NB4 (cell line): ENCODE measurements around the gene PLEKHO2.

Experiments used
- DNase-seq: peaks from one replicate; pipeline ENCODE4 v3.0.0; 2010; ENCODE audit warnings: low read depth
- H3K4me3 ChIP-seq: one replicate; pipeline ENCODE4 v1.5.1; 2011; ENCODE audit warnings: mild to moderate bottlenecking, low read depth, low read length, moderate library complexity
- CTCF ChIP-seq: IDR thresholded peaks from one replicate; pipeline ENCODE4 v1.5.1; 2012; ENCODE audit warnings: low read depth, low read length
- MAX ChIP-seq: IDR thresholded peaks from 2 replicates; pipeline ENCODE4 v1.6.1; 2011; ENCODE audit warnings: low read depth, low read length
- MYC ChIP-seq: IDR thresholded peaks from 2 replicates; pipeline ENCODE4 v1.6.1; 2011; ENCODE audit warnings: low read depth, low read length
- POLR2A ChIP-seq: IDR thresholded peaks from 2 replicates; pipeline ENCODE4 v1.6.1; 2011; ENCODE audit warnings: mild to moderate bottlenecking; ENCODE audit not compliant: insufficient read length; ENCODE audit errors: extremely low read depth

Gene PLEKHO2

DNA sequence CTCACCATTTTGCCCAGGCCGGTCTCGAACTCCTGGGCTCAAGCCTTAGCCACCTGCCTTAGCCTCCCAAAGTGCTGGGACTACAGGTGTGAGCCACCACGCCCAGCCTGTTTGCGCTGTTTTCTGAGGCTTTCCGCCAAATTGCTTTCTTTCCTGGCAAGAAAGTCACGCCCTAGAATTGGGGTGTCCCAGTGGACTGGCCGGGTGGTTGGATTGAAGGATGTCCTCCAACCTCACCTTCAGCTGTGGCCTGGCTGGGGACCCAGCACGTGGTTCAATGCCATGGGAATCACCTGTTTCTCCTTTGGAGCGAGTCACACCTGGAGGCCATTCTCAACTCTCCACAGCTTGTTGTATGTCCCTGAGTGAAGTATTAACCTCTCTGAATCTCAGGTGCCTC is 64.2 kb downstream of the PLEKHO2 start:
- no peak overlapping the region for H3K4me3 ChIP-seq
- DNase-seq: no peak
- TF ChIP-seq POLR2A (no peak), CTCF (no peak), MAX (no peak), MYC (no peak)

GRCh38 chr15:64906402-64906801 is 64.7 kb downstream of the PLEKHO2 start:
- H3K4me3 ChIP-seq: no peak overlapping the region
- peak; percentile 13 for DNase-seq
- TF ChIP-seq MYC (no peak), POLR2A (no peak), MAX (no peak), CTCF (no peak)

- no peak for DNase-seq
- TF ChIP-seq MAX (no peak), MYC (no peak), POLR2A (no peak), CTCF (no peak)
- no peak overlapping the region for H3K4me3 ChIP-seq
Observed at GRCh38 chr15:64907991-64908390, 66.3 kb downstream of the PLEKHO2 start.

GRCh38 chr15:64909546-64909945 is 67.8 kb downstream of the PLEKHO2 start:
- TF ChIP-seq MYC (no peak), CTCF (no peak), POLR2A (no peak), MAX (no peak)
- DNase-seq: no peak
- no peak overlapping the region for H3K4me3 ChIP-seq

DNA sequence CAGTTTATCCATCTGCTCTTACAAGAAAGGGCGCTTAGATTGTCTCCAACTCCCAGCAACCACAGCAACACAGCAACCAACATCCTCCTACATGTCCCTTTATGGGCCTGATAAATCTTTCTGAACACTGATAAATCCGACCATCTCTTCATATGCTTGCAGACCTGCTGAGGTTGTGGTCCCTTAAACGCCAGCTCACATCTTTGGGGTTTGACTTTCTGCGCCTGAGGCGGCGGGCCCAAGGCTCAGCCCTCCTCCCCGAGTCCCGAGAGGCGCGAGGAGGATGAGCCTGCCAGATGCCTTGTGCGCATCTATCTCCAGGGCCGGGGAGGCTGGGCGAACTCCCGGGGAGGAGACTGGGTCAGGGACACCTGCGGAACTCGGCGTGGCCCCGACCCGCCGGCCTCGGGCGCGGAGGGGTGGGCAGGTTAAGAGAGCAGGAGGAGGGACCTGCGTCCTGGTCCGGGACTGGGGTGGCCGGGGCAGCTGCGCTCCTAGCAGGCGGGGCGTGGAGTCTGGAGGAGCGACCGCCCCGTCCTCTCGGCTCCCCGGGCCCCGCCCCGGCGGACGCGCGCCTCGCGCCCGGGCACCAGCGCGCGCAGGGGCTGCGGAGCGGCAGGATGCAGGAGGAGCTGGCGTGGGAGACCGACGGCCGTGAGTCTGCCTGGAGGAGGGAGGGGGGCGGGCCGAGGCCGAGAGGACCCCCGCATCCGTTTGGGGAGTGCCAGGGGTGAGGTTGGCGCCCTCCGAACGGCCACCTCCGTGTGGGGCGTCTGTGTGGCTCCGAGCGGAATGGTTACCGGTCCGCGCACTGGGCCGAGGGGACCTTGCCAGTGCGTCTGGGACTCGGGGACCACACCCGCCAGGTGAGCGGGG is 69.8 kb downstream of the PLEKHO2 start, which contains the start of gene ANKDD1A:
ANKDD1A (plus strand) TSS at position 592 of the 876 bp plus-strand sequence; CDS start at position 621, 29 bp downstream.
- peak; percentile 10 for DNase-seq
- TF ChIP-seq MYC (no peak), MAX (no peak), CTCF (no peak), POLR2A (no peak)
- H3K4me3 ChIP-seq: no peak within 1 kb of the TSS
